IMR-90 (cell line): ENCODE measurements around the gene MUC20. TPM values are rescaled to one million over a fixed set of nuclear protein-coding genes. Genes with fewer than 3 reads are reported as not detected.

Experiments used
- ATAC-seq: fragments of 200-7000 bp; cut with Tn5 transposase; 2 replicates; pipeline ENCODE4 v1.9.1; 2020; ENCODE audit warnings: low read depth, mild to moderate bottlenecking, moderate library complexity
- BruUV-seq: library from RNA; stranded (reverse); fragments of 400-500 nt; replicated peaks from 2 replicates; lab custom pipeline; 2021; lab: Mats Ljungman, UMichigan
- CTCF ChIA-PET: fragments of 300-600 bp; formaldehyde crosslinking; extraction: SDS; loops from one replicate; lab custom pipeline; 2021; ENCODE audit warnings: antibody characterized with exemption; lab: Yijun Ruan, JAX
- POLR2A ChIA-PET: fragments of 300-600 bp; sonication (Branson Sonifier 250); formaldehyde crosslinking; loops from one replicate; lab custom pipeline; 2022; ENCODE audit warnings: antibody characterized with exemption; ENCODE audit not compliant: unreplicated experiment; lab: Charles Lee
- DNase-seq: peaks from one replicate; pipeline ENCODE4 v3.0.0; 2013
- H2AFZ ChIP-seq: replicated peaks from 2 replicates; pipeline ENCODE3; 2013; ENCODE audit warnings: low read length, mild to moderate bottlenecking; ENCODE audit not compliant: poor library complexity
- H2AK5ac ChIP-seq: 2 replicates; pipeline ENCODE4 v1.6.1; 2013; ENCODE audit warnings: low read depth, low read length, inconsistent platforms
- H2AK9ac ChIP-seq: replicated peaks from 2 replicates; pipeline ENCODE3; 2013; ENCODE audit warnings: mild to moderate bottlenecking, low read depth, low read length, moderate library complexity; ENCODE audit not compliant: poor library complexity
- H2BK120ac ChIP-seq: 2 replicates; pipeline ENCODE4 v1.6.1; 2013; ENCODE audit warnings: low read depth, low read length, inconsistent platforms
- H2BK15ac ChIP-seq: 3 replicates; pipeline ENCODE4 v1.6.1; 2013; ENCODE audit warnings: low read depth, low read length, inconsistent platforms
- H2BK20ac ChIP-seq: 2 replicates; pipeline ENCODE4 v1.6.1; 2013; ENCODE audit warnings: low read depth, mild to moderate bottlenecking, inconsistent platforms, low read length, moderate library complexity
- H2BK5ac ChIP-seq: 2 replicates; pipeline ENCODE4 v1.6.1; 2013; ENCODE audit warnings: mild to moderate bottlenecking, low read depth, low read length, inconsistent platforms; ENCODE audit not compliant: poor library complexity, severe bottlenecking
- H3K14ac ChIP-seq: replicated peaks from 2 replicates; pipeline ENCODE4 v1.6.1; 2013; ENCODE audit warnings: low read depth, low read length, inconsistent platforms
- H3K18ac ChIP-seq: 2 replicates; pipeline ENCODE4 v1.6.1; 2013; ENCODE audit warnings: low read depth, low read length, control low read depth
- H3K23ac ChIP-seq: 2 replicates; pipeline ENCODE4 v1.6.1; 2013; ENCODE audit warnings: low read depth, low read length, inconsistent platforms
- H3K27ac ChIP-seq: 2 replicates; pipeline ENCODE4 v1.5.1; 2013; ENCODE audit warnings: mild to moderate bottlenecking, control low read depth, low read length; ENCODE audit not compliant: insufficient read depth
- H3K27me3 ChIP-seq: 2 replicates; pipeline ENCODE4 v1.6.1; 2013; ENCODE audit warnings: low read length; ENCODE audit not compliant: control insufficient read depth, insufficient read depth
- H3K36me3 ChIP-seq: 2 replicates; pipeline ENCODE4 v1.6.1; 2013; ENCODE audit warnings: low read length, mixed read lengths; ENCODE audit not compliant: control insufficient read depth, insufficient read depth
- H3K4ac ChIP-seq: 2 replicates; pipeline ENCODE4 v1.6.1; 2013; ENCODE audit warnings: low read depth, low read length, inconsistent platforms
- H3K4me1 ChIP-seq: 2 replicates; pipeline ENCODE4 v1.6.1; 2013; ENCODE audit warnings: low read length, mixed read lengths; ENCODE audit not compliant: control insufficient read depth, insufficient read depth
- H3K4me2 ChIP-seq: 2 replicates; pipeline ENCODE4 v1.6.1; 2013; ENCODE audit warnings: low read depth, mild to moderate bottlenecking, control low read depth, low read length, moderate library complexity
- H3K4me3 ChIP-seq: 2 replicates; pipeline ENCODE4 v1.5.1; 2013; ENCODE audit warnings: low read depth, mild to moderate bottlenecking, control low read depth, low read length, moderate library complexity; ENCODE audit not compliant: insufficient read depth
- H3K56ac ChIP-seq: 2 replicates; pipeline ENCODE4 v1.6.1; 2013; ENCODE audit warnings: low read length, inconsistent platforms; ENCODE audit not compliant: insufficient read depth; ENCODE audit errors: extremely low read depth
- H3K79me1 ChIP-seq, 2 experiments: 2 replicates each; pipeline ENCODE4 v1.6.1; 2013; ENCODE audit warnings: low read length in 2 of 2, inconsistent platforms in 1 of 2, low read depth in 1 of 2
- H3K9ac ChIP-seq: 2 replicates; pipeline ENCODE4 v1.6.1; 2013; ENCODE audit warnings: low read depth, low read length, control low read depth
- H3K9me1 ChIP-seq: 2 replicates; pipeline ENCODE4 v1.6.1; 2013; ENCODE audit warnings: low read length, inconsistent platforms; ENCODE audit not compliant: insufficient read depth
- H3K9me3 ChIP-seq: 2 replicates; pipeline ENCODE4 v1.6.1; 2013; ENCODE audit warnings: low read length; ENCODE audit not compliant: control insufficient read depth, insufficient read depth
- H4K20me1 ChIP-seq: 2 replicates; pipeline ENCODE4 v1.6.1; 2013; ENCODE audit warnings: low read length, inconsistent platforms; ENCODE audit not compliant: insufficient read depth
- H4K5ac ChIP-seq: 2 replicates; pipeline ENCODE4 v1.6.1; 2013; ENCODE audit warnings: mild to moderate bottlenecking, low read depth, low read length, control low read depth
- H4K8ac ChIP-seq, 2 experiments: 2 replicates each; pipeline ENCODE4 v1.6.1; 2013; ENCODE audit warnings: low read depth in 2 of 2, low read length in 2 of 2, control low read depth in 1 of 2, inconsistent platforms in 1 of 2
- H4K91ac ChIP-seq: 2 replicates; pipeline ENCODE4 v1.6.1; 2013; ENCODE audit warnings: low read depth, low read length, inconsistent platforms; ENCODE audit not compliant: insufficient read depth
- MAFK ChIP-seq: IDR thresholded peaks from 2 replicates; pipeline ENCODE4 v1.6.1; 2012; ENCODE audit warnings: low read depth, low read length, improper control_type of control experiment
- SMC3 ChIP-seq: fragments of 150-350 bp; IDR thresholded peaks from 2 replicates; pipeline ENCODE4 v1.6.1; 2016; ENCODE audit warnings: low read depth, mild to moderate bottlenecking, antibody characterized with exemption, low read length, moderate library complexity
- WGBS, 2 experiments: methylation state at CpG; one replicate each; pipeline versions ENCODE4 v1.1.5 to v1.1.7; 2013; ENCODE audit warnings: missing lambda C conversion rate in 2 of 2; ENCODE audit not compliant: insufficient read length in 1 of 2; ENCODE audit errors: extremely low coverage in 2 of 2; 5-methylcytosine and 5-hydroxymethylcytosine counted together
- dilution Hi-C: fragments of 300-500 bp; cut with HindIII; formaldehyde crosslinking; loops from one replicate; pipeline ENCODE4 v1.14.3; 2018; ENCODE audit warnings: low sequenced_read_pairs; ENCODE audit not compliant: unreplicated experiment
- in situ Hi-C: fragments of 300-500 bp; cut with MboI; formaldehyde crosslinking; loops from 3 replicates; pipeline ENCODE4 v1.14.3; 2019; ENCODE audit warnings: low sequenced_read_pairs, inconsistent platforms, mixed read lengths
- intact Hi-C: fragments of 100-400 bp; cut with micrococcal nuclease; formaldehyde crosslinking; loops from 2 replicates; pipeline ENCODE4 v1.10.0; 2022
- polyA plus RNA-seq, 3 experiments: library from polyadenylated mRNA; depleted of rRNA; stranded (reverse); fragments of >200 nt; gene quantifications; 2 replicates each; pipeline ENCODE4 v1.2.3, GENCODE V29; 2012; ENCODE audit warnings: low replicate concordance in 1 of 3
- total RNA-seq: library from RNA; depleted of rRNA; stranded (reverse); fragments of >200 nt; gene quantifications from 2 replicates; pipeline ENCODE4 v1.2.3, GENCODE V29; 2012

MUC20 gene
- total and polyA plus RNA-seq, 2 of the 4 experiments (the other 2 are of a cell fraction) = 0.12 TPM; not detected in 1

DNA sequence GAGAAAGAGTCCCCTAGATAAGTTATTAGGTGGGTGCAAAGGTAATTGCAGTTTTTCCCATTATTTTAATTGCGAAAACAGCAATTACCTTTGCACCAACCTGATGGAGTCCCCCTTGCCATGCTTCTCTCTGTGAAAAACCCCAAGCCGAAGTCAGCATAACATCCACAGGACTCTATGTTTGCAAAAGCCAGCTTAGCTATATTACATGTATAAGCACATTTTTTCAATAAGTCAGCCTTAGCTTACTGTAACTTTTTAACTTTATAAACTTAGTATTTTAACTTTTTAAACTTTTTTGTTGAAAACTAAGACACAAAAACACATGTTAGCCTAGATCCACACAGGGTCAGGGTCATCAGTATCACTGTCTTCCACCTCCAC is 21.4 kb upstream of the MUC20 start:
- in situ Hi-C loops = loop anchor here (25.0 kb wide), 1 partner anchor 263 kb away; no protein-coding TSS in a partner anchor
- POLR2A ChIA-PET = interaction anchor here (0.5 kb wide), 1 partner anchor 20 kb away, joined by 7 read pairs; no protein-coding TSS in a partner anchor
- peak; percentile 36 for DNase-seq

More for the DNA sequence above, 21.4 kb upstream of the MUC20 start:
- no peak overlapping the region for H4K5ac ChIP-seq
- no peak overlapping the region for H2AK9ac ChIP-seq
- H3K79me1 ChIP-seq = peaks cover 0 to 7% of the 10 kb centered on the region in 2 experiments; a peak in 2 of 4 replicates
- no peak overlapping the region for H3K4me3 ChIP-seq
- H3K56ac ChIP-seq = no peak overlapping the region
- H4K8ac ChIP-seq = no peak overlapping the region
- peaks cover 4% of the 10 kb centered on the region; the same call in 1 of the 2 replicates for H4K20me1 ChIP-seq
- no peak overlapping the region for H2BK15ac ChIP-seq
- H3K18ac ChIP-seq = no peak overlapping the region
- no peak overlapping the region for H2BK120ac ChIP-seq
- no peak overlapping the region for H2BK20ac ChIP-seq
- H3K9me1 ChIP-seq = peaks cover 13% of the 10 kb centered on the region
- TF ChIP-seq SMC3 (no peak), MAFK (peak; percentile 50)
- dilution Hi-C loops = no loop called here
- intact Hi-C loops = no loop called here
- no peaks in the 10 kb centered on the region for H3K9me3 ChIP-seq
- H3K27ac ChIP-seq = no peak overlapping the region
- peaks cover 4% of the 10 kb centered on the region; the same call in 1 of the 2 replicates for H3K36me3 ChIP-seq
- H3K4me1 ChIP-seq = peaks cover 11% of the 10 kb centered on the region
- H3K27me3 ChIP-seq = peaks cover 2% of the 10 kb centered on the region; the same call in 1 of the 2 replicates
- H3K14ac ChIP-seq = no peak overlapping the region
- H3K4ac ChIP-seq = no peak overlapping the region
- WGBS, 2 experiments = 92% methylated on average over 2 of the region's 2 CpGs; no CpG with 5 or more reads in 1 of the 2 experiments
- no peak overlapping the region for H3K9ac ChIP-seq
- no peak overlapping the region for H3K4me2 ChIP-seq
- H2BK5ac ChIP-seq = no peak overlapping the region
- H3K23ac ChIP-seq = no peak overlapping the region
- H2AK5ac ChIP-seq = no peak overlapping the region
- no peak overlapping the region for H4K91ac ChIP-seq
- CTCF ChIA-PET = no interaction called here
- BruUV-seq = no TSS peak
- ATAC-seq = peak; percentile 56
- H2AFZ ChIP-seq = no peak overlapping the region
